ENCODE measurements around the gene IFNA8.
"Not testable (repeated sequence)": the region's sequence is repeated elsewhere in the genome, so short reads cannot be mapped to it uniquely, and the experiment has no call there.

IFNA8 gene

DNA sequence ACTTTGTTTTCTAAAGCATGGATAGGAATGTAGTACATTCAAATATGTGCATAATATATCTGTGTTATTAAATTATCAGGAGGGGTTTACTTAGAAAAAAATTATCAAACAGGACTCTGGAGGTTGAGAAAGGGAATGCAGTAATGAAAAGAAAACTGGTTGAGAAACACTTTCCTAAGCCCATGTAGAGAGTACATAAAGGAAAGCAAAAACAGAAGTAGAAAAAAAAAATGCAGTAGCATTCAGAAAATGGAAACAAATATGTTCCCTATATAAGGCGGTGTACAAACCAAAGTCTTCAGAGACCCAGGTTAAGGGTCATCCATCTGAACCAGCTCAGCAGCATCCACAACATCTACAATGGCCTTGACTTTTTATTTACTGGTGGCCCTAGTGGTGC, at the start of gene IFNA8:
TSS of gene IFNA8 (plus strand) at position 301 of the 400 bp plus-strand sequence. CDS start at position 361, 60 bp downstream.
- DNase-seq (ENCODE audit: low read depth): no peak

DNA sequence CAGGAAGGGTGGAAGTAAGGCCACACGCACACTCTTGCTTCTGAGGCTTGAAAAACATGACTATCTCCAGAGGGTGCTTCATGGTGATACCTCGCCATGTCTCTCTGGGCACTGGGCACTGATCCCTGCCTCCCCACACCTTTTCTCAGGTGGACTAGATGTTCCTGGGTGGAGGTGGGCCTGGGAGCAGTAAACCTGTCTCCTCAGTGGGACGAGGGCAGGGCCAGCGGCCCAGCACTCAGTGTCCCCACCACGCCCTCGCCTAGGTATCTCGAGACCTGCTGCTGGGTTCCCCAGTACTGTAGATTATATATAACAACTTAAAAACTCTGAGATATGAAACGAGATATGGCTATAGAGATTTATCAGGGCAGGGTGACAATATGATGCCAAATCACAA, 46.6 kb upstream of the IFNA8 start:
- no peak for DNase-seq (ENCODE audit: low read depth)

DNA sequence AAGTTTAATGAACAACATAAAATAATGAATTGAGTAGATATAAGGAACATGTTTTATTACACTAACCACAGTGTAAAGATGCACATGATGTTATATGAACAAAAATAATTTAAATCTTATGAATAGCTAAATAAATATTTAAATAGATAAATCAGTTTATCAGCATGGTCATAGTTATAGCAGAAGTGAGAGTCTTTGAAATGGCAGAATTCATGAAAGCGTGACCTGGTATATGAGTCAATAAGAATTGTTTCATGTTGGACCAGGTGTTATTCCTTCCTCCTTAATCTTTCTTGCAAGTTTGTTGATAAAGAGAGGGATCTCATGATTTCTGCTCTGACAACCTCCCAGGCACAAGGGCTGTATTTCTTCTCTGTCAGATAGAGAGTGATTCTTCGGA, 41.7 kb upstream of the IFNA8 start:
- not testable (repeated sequence) for DNase-seq (ENCODE audit: low read depth)

DNA sequence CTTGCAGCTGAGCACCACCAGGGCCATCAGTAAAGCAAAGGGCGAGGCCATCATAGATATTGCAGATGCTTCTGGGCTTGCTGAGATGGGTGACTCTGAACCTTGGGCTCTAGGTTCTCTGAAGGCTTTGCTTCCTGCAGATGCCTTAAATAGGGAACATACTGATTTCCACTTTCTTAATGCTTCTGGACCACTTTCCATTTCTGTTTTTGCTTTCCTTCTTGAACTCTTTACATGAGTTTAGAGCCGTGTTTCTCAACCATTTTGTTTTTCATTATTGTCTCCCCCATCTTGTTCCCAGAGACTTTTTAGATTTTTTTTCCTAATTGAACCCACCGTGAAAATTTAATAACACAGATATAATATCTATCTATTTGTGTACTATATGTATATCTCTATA, 41.0 kb upstream of the IFNA8 start, which contains the start of gene IFNA13:
TSS of gene IFNA13 (minus strand) at position 101 of the 400 bp plus-strand sequence. CDS start at position 54, 47 bp downstream.
- DNase-seq (ENCODE audit: low read depth): no peak

DNA sequence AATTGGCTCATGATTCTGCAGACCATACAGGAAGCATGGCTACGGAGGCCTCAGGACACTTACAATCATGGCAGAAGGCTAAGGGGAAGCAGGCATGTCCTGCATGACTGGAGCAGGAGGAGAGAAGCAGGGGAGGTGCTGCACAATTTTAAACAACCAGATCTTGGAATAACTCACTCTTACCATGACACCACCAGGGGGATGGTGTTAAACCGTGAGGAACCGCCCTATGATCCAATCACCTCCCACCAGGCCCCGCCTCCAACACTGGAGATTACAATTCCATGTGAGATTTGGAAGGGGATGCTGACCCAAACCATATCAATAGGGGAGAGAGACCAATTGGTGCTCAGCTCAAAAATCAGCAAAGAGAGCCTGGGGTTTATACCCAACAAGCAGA, 37.5 kb upstream of the IFNA8 start:
- not testable (repeated sequence) for DNase-seq (ENCODE audit: low read depth)

DNA sequence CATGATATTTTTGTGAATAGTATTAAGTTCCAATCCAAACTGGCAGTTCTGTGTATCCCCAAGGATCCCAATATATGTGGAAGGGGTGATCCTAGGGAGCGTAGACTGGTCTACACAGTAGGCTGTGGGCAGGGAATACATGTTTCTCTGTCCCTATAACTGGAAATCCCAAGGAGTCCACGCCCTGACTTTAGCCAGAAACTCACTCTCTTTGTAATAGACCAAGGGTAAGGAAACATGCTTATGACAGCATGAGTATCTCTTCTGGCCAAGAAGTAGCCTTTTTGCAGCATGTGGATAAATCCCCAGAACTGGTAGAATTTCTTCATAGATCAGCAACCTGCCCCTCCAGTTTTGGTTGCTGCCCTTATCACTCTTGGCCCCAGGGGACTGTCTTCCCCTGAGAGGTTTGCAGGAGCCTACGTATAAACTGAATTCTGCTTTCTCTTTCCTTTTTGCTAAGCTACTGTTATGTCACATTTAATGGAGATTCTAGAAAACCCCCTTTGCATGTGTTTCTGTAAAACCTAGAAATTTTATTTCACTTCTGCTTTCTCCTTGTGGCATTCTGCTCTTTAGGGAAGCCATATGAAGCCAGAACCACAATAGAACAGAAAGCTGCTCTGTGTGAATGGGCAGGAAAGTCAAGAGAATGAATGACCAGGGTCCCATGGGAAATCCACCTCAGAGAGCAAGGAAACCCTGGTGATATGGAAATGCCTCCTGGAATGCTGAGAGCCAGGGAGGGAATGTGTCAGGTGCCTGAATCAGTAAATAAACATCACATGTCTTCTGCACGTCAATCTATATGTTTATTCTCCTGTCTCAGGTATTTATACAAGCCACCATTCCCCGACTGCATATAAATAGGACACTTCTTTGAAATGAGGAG, 27.2 kb upstream of the IFNA8 start:
- no peak for DNase-seq (ENCODE audit: low read depth)

DNA sequence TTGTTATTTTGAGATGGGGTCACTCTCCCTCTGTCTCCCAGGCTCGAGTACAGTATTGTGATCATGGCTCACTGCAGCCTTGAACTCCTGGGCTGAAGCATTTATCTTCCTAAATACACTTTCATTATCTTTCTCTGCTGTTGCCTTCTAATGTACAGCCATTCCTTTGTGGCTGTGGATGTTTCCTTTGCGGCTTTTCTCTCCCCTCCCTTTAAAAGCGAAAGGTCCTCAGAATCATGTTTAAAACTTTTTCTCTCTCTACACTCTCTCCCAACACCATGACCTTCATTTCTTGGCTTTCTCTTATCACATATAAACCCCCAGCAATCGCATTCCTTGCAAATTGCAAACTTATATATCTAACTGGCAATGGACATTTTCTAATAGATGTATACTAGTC, 25.3 kb upstream of the IFNA8 start:
- DNase-seq (ENCODE audit: low read depth): no peak

DNA sequence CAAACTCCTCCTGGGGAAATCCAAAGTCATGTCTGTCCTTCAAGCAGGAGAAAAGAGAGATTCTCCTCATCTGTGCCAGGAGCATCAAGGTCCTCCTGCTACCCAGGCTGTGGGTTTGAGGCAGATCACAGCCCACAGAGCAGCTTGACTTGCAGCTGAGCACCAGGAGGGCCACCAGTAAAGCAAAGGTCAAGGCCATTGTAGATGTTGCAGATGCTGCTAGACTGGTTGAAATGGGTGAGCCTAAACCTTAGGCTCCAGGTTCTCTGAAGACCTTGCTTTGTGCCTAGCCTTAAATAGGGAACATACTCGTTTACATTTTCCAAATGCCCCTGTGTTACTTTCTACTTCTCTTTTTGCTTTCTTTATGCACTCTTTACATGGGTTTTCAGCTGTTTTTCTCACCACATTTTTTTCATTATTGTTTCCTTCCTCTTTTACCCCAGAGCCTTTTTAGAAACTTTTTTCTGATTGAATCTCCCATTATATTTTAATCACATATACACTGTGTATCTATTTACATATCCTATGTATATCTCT, 23.7 kb upstream of the IFNA8 start, which contains the start of gene IFNA2:
TSS of gene IFNA2 (minus strand) at position 268 of the 540 bp plus-strand sequence. CDS start at position 199, 69 bp downstream.
- no peak for DNase-seq (ENCODE audit: low read depth)

DNA sequence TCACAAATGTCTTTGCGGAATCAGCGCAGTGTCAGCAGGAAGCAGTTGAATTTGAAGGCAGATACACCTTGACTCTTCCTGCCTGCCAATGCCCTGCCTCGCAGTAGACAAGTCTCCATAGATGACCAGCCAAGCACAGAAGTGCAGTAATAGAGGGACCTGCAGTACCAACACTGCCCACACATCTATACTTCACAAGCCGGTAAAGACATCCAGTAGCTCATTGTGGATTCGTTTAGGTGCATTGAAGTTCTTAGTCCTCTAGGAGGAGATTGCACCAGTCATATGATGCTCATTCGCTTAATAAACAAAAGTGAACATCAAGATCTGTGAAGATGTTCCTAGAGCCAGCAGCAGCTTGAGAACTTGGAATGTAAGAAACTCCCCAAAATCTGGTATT, 16.6 kb upstream of the IFNA8 start:
- DNase-seq (ENCODE audit: low read depth): peak; percentile 31

DNA sequence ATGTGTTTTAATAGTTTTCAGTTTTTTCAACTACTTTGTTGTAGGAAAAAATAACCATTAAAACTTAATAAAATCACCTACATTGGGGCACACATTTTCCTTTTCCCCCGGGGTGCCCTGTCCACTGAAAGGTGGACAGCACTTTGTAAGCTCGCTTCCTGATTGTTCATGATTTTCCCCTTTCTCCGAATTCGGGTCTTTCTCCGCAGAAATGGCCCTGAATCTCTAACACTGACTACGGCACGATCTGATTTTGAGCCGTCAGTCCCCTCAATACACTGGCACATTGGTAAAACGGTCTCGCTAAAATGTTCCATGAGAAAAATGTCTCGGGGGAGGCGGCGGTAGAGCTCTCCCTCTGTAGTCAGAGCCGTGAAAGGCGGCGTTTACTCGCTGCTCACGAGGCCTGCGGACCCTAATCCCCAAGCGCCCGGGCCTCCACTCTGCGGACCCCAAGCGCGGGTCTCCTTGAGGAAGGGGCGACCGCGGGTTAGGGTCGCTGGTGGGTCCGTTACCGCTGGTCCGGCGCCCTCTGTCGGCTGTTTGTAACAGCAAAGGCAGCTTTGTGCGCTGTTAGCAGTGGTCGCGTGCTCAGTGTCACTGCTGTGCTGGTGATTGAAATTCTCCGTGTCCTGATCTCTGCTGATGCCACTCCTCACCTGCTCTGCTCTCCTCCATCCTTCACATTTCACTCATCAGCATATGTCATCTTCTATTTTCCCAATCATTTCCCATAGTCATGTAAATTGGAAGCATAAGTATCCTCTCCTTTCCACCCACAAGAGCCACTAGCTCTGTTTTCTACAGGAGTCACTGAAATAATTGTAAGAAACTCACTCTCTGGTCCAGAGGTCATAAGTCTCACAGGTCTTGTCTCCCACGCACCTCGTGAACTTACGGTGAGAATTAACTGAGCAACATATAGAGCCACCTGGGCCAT, 12.9 kb upstream of the IFNA8 start:
- DNase-seq (ENCODE audit: low read depth): no peak

DNA sequence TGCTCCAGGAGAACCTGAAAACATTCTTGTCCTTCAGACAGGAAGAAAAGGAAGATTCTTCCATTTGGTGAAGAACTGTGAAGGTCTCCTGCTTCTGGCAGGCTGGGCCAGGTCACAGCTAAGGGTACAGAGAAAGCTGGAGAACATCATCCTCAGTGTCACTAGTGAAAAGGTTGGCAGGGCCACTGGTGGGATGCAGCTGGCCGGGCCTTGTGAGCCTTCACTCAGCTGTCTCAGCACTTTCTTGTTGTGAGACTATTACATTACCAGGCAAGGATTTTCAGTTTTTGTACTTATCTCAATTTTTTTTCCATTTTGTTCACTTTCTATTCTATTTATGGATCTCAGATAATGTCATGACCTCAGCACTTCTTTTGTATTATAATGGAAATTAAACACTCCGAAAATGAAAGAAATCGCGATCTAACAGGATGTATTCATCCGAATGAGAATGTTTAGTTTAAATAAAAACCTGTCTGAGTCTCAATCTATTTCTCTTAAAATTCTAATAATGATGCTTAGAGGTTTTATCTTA, 9.9 kb upstream of the IFNA8 start:
- DNase-seq (ENCODE audit: low read depth): no peak

DNA sequence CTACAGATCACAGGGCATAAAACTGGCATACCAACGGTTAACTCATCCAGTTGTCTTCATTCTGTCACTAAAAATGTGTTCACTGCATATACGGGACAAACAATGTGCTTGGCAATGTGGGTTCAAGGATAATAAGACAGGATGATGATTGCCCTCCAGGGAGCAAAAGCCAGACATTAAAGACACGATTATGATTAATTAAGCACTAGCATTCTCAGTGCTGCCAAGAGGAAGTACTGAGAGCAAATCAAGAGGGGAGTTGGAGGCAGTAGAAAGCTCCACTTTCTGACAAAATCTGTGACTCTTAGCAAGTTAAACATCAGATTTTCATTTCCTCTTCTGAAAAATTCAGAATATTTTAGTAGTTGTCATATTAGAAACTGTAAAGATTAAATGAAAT, 9.0 kb upstream of the IFNA8 start:
- no peak for DNase-seq (ENCODE audit: low read depth)

DNA sequence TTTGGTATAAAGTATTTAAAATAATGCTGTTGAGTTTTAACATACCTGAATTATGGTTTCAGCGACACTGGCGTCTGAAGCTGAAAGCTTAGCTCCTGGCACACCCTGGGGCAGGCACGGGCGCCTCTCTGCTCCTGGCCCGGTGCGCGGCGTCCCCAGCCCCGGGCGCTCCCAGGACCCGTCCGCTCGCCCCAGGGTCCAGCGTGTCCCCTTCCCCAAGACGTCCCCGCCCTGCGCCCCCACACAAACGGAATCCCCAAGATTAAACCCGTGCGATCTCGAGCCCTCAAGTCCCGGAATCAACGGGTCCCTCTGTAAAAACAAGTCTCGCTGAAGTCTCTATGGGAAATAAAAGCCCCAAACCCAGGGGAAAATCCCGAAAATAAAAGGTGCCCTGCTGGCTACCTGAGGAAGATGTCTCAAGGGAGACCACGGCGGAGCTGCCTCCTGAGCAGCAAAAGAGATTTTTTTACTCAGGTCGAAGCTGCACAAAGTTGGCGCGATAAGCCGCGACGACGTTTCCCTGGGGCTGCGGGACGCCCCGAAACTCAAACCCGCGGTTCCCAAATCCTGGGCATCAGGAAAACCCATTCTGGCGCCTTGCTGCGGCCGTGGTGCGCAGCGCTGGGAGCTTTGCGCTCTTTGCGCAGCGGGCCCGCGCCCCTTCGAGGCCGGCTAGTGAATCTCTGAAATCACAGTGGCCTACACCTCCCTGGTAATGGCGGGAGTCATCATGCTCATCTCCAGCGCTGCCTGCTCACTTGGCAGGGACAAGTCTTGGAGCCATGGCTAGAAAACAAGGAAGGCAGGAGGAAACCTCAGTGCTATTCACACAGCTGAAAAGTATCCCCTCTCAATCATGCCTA, 6.3 kb upstream of the IFNA8 start:
- DNase-seq (ENCODE audit: low read depth): no peak

DNA sequence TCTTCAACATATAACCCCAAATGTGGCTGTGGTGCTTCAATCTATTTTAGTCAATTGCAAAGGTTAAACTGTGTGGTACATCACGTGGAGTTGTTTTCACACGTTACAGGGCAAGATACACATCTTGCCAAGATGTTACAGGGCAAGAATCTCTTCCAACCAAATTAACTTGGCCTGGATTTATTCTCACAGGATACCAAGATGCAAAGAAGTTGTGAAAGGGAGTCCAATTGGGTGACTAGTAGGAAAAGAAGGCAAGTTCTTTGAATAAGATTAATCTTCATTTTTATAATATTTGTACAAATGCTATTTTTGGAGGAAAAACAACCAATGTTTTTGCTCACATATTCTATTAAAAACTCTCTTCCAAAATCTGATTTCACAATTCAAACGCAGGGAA, 4.8 kb upstream of the IFNA8 start:
- no peak for DNase-seq (ENCODE audit: low read depth)

DNA sequence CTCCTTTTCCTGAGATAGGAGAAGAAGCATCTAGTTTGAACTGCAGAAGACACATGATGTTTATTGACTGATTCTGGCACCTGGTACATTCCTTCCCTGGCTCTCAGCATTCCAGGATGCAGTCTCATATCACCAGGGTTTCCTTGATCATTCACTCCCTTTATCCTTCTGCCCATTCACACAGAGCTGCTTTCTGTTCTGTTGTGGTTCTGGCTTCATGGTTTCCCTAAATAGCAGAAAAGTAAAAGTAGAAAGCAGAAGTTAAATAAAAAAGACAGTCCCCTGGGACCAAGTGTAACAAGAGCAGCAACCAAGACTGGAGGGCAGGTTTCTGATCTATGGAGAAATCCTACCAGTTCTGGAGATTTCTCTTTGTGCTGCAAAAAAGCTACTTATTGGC, 3.2 kb downstream of the IFNA8 start:
- DNase-seq (ENCODE audit: low read depth): no peak

DNA sequence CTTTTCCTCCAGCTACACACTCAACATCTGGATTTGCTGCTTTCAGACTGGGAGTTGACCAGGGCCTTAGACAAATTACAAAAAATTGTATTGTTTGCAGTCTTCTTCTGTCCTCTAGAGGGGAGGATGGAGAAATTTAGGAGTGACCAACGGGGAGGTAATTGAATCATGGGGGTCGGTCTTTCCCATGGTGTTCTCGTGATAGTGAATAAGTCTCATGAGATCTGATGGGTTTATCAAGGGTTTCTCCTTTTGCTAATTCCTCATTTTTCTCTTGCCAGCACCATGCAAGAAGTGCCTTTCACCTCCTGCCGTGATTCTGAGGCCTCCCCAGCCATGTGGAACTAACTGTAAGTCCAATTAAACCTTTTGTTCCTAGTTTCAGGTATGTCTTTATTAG, 4.2 kb downstream of the IFNA8 start:
- DNase-seq (ENCODE audit: low read depth): no peak

DNA sequence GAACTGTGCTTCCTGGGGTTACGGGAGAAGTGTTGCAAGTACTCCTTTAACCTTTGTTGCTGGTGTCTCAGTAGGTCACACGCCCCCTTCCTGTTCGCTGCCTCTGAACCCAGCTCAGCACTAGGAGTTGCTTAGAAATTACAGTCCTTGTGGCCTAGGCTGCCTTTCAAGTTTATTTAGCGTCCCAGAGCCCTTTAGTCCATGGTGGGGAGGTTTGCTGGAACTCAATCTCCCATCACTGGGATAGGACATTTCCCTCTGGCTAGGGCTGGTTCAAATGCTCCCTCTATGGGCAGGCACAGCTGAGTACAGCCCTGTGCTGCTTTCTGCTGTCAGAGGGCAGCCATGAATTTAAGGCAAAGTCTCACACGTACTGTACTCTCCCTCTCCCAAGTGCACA, 4.7 kb downstream of the IFNA8 start:
- DNase-seq (ENCODE audit: low read depth): no peak

DNA sequence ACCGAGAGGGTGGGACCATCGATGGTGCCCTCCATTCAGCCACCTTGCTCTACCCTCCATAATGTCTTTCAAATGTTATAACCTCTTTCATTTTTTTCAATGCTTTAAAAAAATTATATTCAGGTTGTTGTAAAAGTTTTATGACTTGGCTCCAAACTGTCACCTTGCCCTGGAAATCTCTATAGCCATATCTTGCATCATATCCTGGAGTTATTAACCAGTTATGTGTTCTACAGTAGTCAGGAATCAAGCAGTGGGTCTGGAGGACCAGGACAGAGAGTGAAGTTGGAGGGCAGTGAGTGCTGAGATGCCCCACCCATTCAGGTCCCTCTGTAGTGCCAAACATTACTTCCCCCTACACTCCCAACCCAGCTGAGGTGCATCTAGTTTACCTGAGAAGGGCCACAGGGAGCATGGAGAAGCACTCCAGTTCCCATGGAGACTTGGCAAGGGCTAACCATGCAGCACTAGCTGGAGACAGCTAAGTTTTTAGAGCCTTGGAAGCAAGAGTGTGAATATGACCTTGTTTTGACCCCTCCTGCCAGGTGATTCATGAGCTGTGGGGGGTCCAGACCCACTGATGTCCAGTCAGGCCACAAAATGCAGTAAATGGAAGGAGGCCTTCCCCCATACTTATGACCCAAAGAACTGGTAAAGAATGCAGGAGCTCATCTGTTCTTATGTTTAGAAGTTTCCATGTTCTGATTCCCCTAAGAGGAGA, 5.5 kb downstream of the IFNA8 start:
- DNase-seq (ENCODE audit: low read depth): no peak

DNA sequence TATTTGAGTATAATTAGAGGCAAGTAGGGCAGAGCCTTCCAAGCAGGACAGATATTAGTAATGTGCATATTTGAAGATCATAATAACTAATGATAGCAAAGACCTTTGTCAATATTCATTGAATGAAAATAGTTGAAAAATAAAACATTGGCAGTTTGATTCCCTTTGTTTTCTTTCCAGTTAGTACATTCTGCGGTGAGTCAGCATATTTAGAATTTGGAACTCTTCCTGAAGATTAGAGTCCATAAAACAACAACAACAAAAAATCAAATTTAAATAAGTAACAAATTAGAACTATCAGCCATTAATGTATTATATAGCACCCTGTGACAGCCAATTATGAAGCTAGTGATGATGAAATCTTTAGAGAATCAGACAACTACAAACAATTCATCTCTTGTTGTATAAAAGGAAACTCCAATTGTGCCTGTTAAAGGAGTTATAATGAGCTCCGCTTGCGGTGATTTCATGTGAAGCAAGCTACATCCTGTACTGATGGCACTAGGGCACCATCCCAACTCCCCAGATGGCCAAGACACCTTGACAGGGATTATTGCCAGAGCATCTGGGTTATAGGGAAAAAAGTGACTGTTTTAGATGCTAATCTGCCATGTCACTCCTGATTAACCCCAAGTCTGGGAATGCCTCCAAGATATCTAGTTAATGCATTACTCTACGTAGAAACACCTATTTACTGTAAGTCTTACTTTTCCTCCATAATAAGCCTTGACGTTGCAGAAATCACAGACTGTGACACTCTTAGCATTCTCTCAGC, 6.8 kb downstream of the IFNA8 start:
- no peak for DNase-seq (ENCODE audit: low read depth)

DNA sequence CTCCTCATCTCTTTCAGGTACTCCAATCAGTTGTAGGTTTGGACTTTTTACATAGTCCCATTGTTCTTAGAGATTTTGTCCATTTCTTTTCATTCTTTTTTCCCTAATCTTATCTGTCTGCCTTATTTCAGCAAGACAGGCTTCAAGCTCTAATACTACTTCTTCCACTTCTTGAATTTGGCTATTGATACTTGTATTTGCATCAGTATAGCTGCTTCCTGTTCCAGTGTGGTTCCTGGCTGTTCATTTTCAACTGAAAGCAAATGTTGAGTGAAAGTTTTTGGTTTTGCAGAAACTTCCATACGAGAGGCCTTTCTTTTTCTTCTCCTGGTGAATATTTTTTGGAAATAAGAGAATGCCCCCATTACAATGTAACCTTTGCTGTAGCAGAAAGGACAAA, 19.3 kb downstream of the IFNA8 start:
- DNase-seq (ENCODE audit: low read depth): no peak

All from amniotic epithelial cell (primary cell).